K562 (cell line): ENCODE data around the gene TSC1. TPM values are rescaled to one million over a fixed set of nuclear protein-coding genes. Genes with fewer than 3 reads are reported as not detected.

Experiments used
- ATAC-seq: fragments of 200-7000 bp; cut with Tn5 transposase; 3 replicates; pipeline ENCODE4 v1.9.1; 2020; ENCODE audit warnings: moderate library complexity
- BruUV-seq: library from RNA; stranded (reverse); fragments of 400-500 nt; replicated peaks from 2 replicates; lab custom pipeline; 2021; lab: Mats Ljungman, UMichigan
- CTCF ChIA-PET: fragments of 300-600 bp; formaldehyde crosslinking; extraction: SDS; loops from one replicate; lab custom pipeline; 2021; ENCODE audit warnings: low intra/inter-chr PET ratio; lab: Yijun Ruan, JAX
- POLR2A ChIA-PET: fragments of 300-600, 350-650 bp; sonication (Branson Sonifier 250); formaldehyde crosslinking; extraction: SDS; loops from one replicate; lab custom pipeline; 2021; ENCODE audit warnings: antibody characterized with exemption, inconsistent platforms; lab: Yijun Ruan, JAX
- DNase-seq, 4 experiments: peaks; one replicate each; pipeline versions ENCODE4 v3.0.0 to v3.0.0-alpha.2; 2011 to 2018; ENCODE audit warnings: low spot score in 3 of 4, mixed read lengths in 3 of 4; ENCODE audit errors: extremely low read depth in 1 of 4
- FAIRE-seq: peaks from 2 replicates; lab custom pipeline; 2011; peaks lifted over from hg19 to GRCh38; lab: Jason Lieb, UNC
- H2AFZ ChIP-seq: 2 replicates; pipeline ENCODE4 v1.6.0; 2011; ENCODE audit warnings: low read depth, low read length, control low read depth, inconsistent platforms
- H3K27ac ChIP-seq: fragments of 200-600 bp; 3 replicates; pipeline ENCODE4 v1.8.0; 2011; ENCODE audit warnings: low read depth, mild to moderate bottlenecking, control low read depth, inconsistent platforms, low read length, moderate library complexity, mixed read lengths; ENCODE audit errors: extremely low read depth
- H3K27me3 ChIP-seq, 2 experiments: fragments of 300-600 bp in 1 of 2; 2 replicates in 1 of 2; 3 replicates in 1 of 2; pipeline versions ENCODE4 v1.6.0 to v1.8.0; 2011; ENCODE audit warnings: inconsistent platforms in 2 of 2, low read length in 2 of 2, mild to moderate bottlenecking in 1 of 2, mixed read lengths in 1 of 2, moderate library complexity in 1 of 2; ENCODE audit not compliant: control insufficient read depth in 2 of 2, insufficient read depth in 2 of 2
- H3K36me3 ChIP-seq: fragments of 300-600 bp; 3 replicates; pipeline ENCODE4 v1.8.0; 2011; ENCODE audit warnings: mild to moderate bottlenecking, low read length, inconsistent platforms; ENCODE audit not compliant: control insufficient read depth, insufficient read depth
- H3K4me1 ChIP-seq, 2 experiments: fragments of 200-600 bp in 1 of 2; replicated peaks in 1 of 2; 2 replicates in 1 of 2; 3 replicates in 1 of 2; pipeline versions ENCODE4 v1.5.1 to v1.8.0; 2011; ENCODE audit warnings: inconsistent platforms in 2 of 2, low read length in 2 of 2, mild to moderate bottlenecking in 1 of 2, mixed read lengths in 1 of 2, moderate library complexity in 1 of 2; ENCODE audit not compliant: control insufficient read depth in 2 of 2, insufficient read depth in 2 of 2
- H3K4me2 ChIP-seq: 2 replicates; pipeline ENCODE4 v1.6.1; 2011; ENCODE audit warnings: low read length, control low read depth, inconsistent platforms, mixed read lengths; ENCODE audit not compliant: insufficient read depth
- H3K4me3 ChIP-seq: fragments of 200-600 bp; sonication (generic), shearing (Covaris generic); 2 replicates; pipeline ENCODE4 v1.5.1; 2016; ENCODE audit warnings: control low read depth, inconsistent platforms
- H3K79me2 ChIP-seq: fragments of 200-600 bp; 3 replicates; pipeline ENCODE4 v1.8.0; 2011; ENCODE audit warnings: low read length, inconsistent platforms; ENCODE audit not compliant: control insufficient read depth, insufficient read depth
- H3K9ac ChIP-seq, 2 experiments: 2 replicates each; pipeline versions ENCODE4 v1.6.0 to v1.6.1; 2011; ENCODE audit warnings: low read depth in 2 of 2, low read length in 2 of 2, control low read depth in 1 of 2, inconsistent platforms in 1 of 2, mild to moderate bottlenecking in 1 of 2, mixed read lengths in 1 of 2; ENCODE audit not compliant: insufficient read depth in 1 of 2
- H3K9me1 ChIP-seq: one replicate; pipeline ENCODE4 v1.6.0; 2011; ENCODE audit warnings: inconsistent platforms, mild to moderate bottlenecking, low read length, moderate library complexity; ENCODE audit not compliant: control insufficient read depth, insufficient read depth
- H3K9me3 ChIP-seq: replicated peaks from 2 replicates; pipeline ENCODE4 v1.5.1; 2011; ENCODE audit warnings: low read depth, low read length, inconsistent platforms; ENCODE audit not compliant: control insufficient read depth, insufficient read depth
- H4K20me1 ChIP-seq: replicated peaks from 2 replicates; pipeline ENCODE4 v1.6.1; 2011; ENCODE audit warnings: low read length, inconsistent platforms, mixed read lengths; ENCODE audit not compliant: control insufficient read depth, insufficient read depth
- CREB3L1 ChIP-seq: fragments of 450-650 bp; IDR thresholded peaks from 2 replicates; pipeline ENCODE4 v1.6.1; 2014; ENCODE audit warnings: low read depth, mild to moderate bottlenecking, moderate library complexity, borderline replicate concordance
- CTBP1 ChIP-seq: fragments of 450-650 bp; IDR thresholded peaks from 2 replicates; pipeline ENCODE4 v1.6.1; 2016; ENCODE audit warnings: borderline replicate concordance
- FOXJ3 ChIP-seq: sonication (generic); formaldehyde crosslinking; IDR thresholded peaks from 2 replicates; pipeline ENCODE4 v1.4.0; 2020; ENCODE audit warnings: mild to moderate bottlenecking, missing genetic modification reagents
- HSF4 ChIP-seq: fragments of 250-450 bp; sonication (Bioruptor Pico); IDR thresholded peaks from 2 replicates; pipeline ENCODE4 v2.1.2; 2022; ENCODE audit warnings: mild to moderate bottlenecking, moderate library complexity, borderline replicate concordance
- LEF1 ChIP-seq: fragments of 450-650 bp; IDR thresholded peaks from 2 replicates; pipeline ENCODE4 v1.6.1; 2016; ENCODE audit warnings: mild to moderate bottlenecking
- MEF2D ChIP-seq: conservative IDR thresholded peaks from 2 replicates; pipeline ENCODE4 v1.6.1; 2016; ENCODE audit warnings: low read depth, missing genetic modification characterization, missing compliant biosample characterization
- SREBF1 ChIP-seq: fragments of 150-350 bp; IDR thresholded peaks from 2 replicates; pipeline ENCODE4 v1.6.1; 2014; ENCODE audit warnings: antibody characterized with exemption, low read depth, low read length, borderline replicate concordance
- TEAD1 ChIP-seq, 2 experiments: fragments of 450-650 bp in 1 of 2; sonication (generic) in 1 of 2; formaldehyde crosslinking; IDR thresholded peaks; 2 replicates each; pipeline versions ENCODE4 v1.4.0 to v1.8.0; 2020 to 2022; ENCODE audit warnings: mild to moderate bottlenecking in 2 of 2, missing genetic modification reagents in 1 of 2
- ZNF408 ChIP-seq: fragments of 250-450 bp; sonication (Bioruptor Pico); IDR thresholded peaks from 2 replicates; pipeline ENCODE4 v1.4.0; 2020; ENCODE audit warnings: low read depth, mild to moderate bottlenecking, moderate library complexity
- ZNF76 ChIP-seq: fragments of 250-450 bp; sonication (Bioruptor Pico); IDR thresholded peaks from 2 replicates; pipeline ENCODE4 v1.4.0; 2020; ENCODE audit warnings: mild to moderate bottlenecking, moderate library complexity, borderline replicate concordance
- WGBS: fragments of 100-300 bp; shearing (Covaris generic); methylation state at CpG from one replicate; pipeline ENCODE4 v1.1.6; 2016; ENCODE audit warnings: low coverage, mixed read lengths; ENCODE audit not compliant: insufficient coverage; ENCODE audit errors: missing lambda C conversion rate; 5-methylcytosine and 5-hydroxymethylcytosine counted together
- in situ Hi-C: fragments of 300-500 bp; cut with MboI; formaldehyde crosslinking; loops from 4 replicates; pipeline ENCODE4 v1.15.0; 2018; ENCODE audit warnings: inconsistent platforms, mixed read lengths
- intact Hi-C: fragments of 100-400 bp; cut with micrococcal nuclease; formaldehyde crosslinking; loops from 2 replicates; pipeline ENCODE4 v1.14.2; 2022
- polyA plus RNA-seq, 8 experiments: library from polyadenylated mRNA; depleted of rRNA in 4 of 8; stranded (reverse) in 5 of 8; unstranded in 3 of 8; fragments of >200 nt; fragmentation: Nextera tagmentation in 2 of 8; fragmentation: Illumina TruSeq in 1 of 8; extraction: Ambion mirVana in 2 of 8; extraction: Trizol in 1 of 8; gene quantifications; 2 replicates each; pipeline versions ENCODE4 v1.2.1 to v1.2.3, GENCODE V29; 2011 to 2014; ENCODE audit warnings: inconsistent platforms in 1 of 8, missing spikeins in 1 of 8
- total RNA-seq, 7 experiments: library from RNA; depleted of rRNA in 6 of 7; stranded (reverse); fragments of >200 nt in 6 of 7; fragmentation: Illumina TruSeq in 2 of 7; extraction: Trizol in 2 of 7; gene quantifications; 2 replicates each; pipeline versions ENCODE4 v1.2.1 to v1.2.3, GENCODE V29; 2011 to 2021; ENCODE audit warnings: low replicate concordance in 1 of 7
- TF ChIP-seq, protein P1 (sequence below): sonication (generic); formaldehyde crosslinking; IDR thresholded peaks from 2 replicates; pipeline ENCODE4 v1.8.0; 2022; ENCODE audit warnings: mild to moderate bottlenecking, missing genetic modification reagents, borderline replicate concordance

Gene TSC1
- total and polyA plus RNA-seq, 9 of the 15 experiments (the other 6 are each of a cell fraction or from before 2014, with no cell fraction given) = 6.9 to 37.6 (median 18.6) TPM

DNA sequence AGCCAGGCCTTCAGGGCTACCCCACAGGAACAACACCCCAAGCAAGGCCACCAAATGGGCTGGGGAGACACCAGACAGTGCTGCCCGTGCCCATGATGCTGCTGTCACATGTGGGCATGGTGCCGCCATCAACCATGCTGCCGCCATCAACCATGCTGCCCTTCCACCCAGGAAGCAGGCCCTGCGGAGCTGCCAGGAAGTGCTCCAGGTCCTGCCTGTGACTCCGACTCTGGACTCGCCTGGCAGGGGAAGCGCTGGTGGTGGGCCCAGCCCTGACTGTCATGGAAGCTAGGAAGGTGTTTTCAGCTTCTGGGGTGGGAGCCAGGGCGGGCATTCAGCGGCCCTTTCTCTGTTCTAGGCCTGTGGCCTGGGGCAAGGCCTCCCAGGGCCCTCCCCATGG, 75.2 kb downstream of the TSC1 start (continued):
- no peak for TF ChIP-seq SREBF1
- TF ChIP-seq, all 486 proteins: peak for 0

- no peak for FAIRE-seq
- no peaks in the 10 kb centered on the region for H3K9me1 ChIP-seq
- 4% methylated on average over 8 of the region's 8 CpGs for WGBS
- no TSS peak for BruUV-seq
- ATAC-seq = no peak
- H3K4me1 ChIP-seq = peaks cover 0 to 3% of the 10 kb centered on the region in 2 experiments; a peak in 2 of 5 replicates
- no peak overlapping the region for H3K4me2 ChIP-seq
- H3K79me2 ChIP-seq = no peaks in the 10 kb centered on the region
- TF ChIP-seq CREB3L1 (no peak), MEF2D (tag) (no peak), LEF1 (no peak), CTBP1 (no peak), HSF4 (no peak), ZNF76 (CRISPR knock-in tag) (no peak), ZNF408 (no peak), TEAD1 (CRISPR knock-in tag; IDR thresholded peaks at IDR 0.05) (no peak), FOXJ3 (CRISPR knock-in tag) (no peak)
- TF ChIP-seq, protein P1, sequence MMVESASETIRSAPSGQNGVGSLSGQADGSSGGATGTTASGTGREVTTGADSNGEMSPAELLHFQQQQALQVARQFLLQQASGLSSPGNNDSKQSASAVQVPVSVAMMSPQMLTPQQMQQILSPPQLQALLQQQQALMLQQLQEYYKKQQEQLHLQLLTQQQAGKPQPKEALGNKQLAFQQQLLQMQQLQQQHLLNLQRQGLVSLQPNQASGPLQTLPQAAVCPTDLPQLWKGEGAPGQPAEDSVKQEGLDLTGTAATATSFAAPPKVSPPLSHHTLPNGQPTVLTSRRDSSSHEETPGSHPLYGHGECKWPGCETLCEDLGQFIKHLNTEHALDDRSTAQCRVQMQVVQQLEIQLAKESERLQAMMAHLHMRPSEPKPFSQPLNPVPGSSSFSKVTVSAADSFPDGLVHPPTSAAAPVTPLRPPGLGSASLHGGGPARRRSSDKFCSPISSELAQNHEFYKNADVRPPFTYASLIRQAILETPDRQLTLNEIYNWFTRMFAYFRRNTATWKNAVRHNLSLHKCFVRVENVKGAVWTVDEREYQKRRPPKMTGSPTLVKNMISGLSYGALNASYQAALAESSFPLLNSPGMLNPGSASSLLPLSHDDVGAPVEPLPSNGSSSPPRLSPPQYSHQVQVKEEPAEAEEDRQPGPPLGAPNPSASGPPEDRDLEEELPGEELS (CRISPR knock-in tag) = no peak
- DNase-seq = no peak
- no peaks in the 10 kb centered on the region; the same call in 1 of the 2 replicates for H4K20me1 ChIP-seq
- ChIA-PET CTCF (no interaction called here), POLR2A (interaction anchor here (0.7 to 1.1 kb wide), 3 partner anchors 8 to 94 kb away, joined by 3 read pairs; partner anchors contain the start of gene SPACA9)
- H3K4me3 ChIP-seq = no peak overlapping the region
- H3K9me3 ChIP-seq = no peaks in the 10 kb centered on the region
- no peak overlapping the region for H2AFZ ChIP-seq
- in situ Hi-C loops (no loop called here), intact Hi-C loops (no loop called here)
- H3K36me3 ChIP-seq = no peaks in the 10 kb centered on the region
- no peak overlapping the region for H3K9ac ChIP-seq
- no peak overlapping the region for H3K27ac ChIP-seq
- H3K27me3 ChIP-seq = peaks cover 42 to 79% of the 10 kb centered on the region in 2 experiments
Observed at GRCh38 chr9:132866898-132867297, 77.5 kb downstream of the TSC1 start.
